HL-60/S4 (cell line): ENCODE measurements around the gene REG4.

Source experiments
- in situ Hi-C: fragments of 300-500 bp; cut with MboI; formaldehyde crosslinking; loops from 2 replicates; pipeline ENCODE4 v1.14.3; 2022; ENCODE audit warnings: low sequenced_read_pairs

The REG4 gene

GRCh38 chr1:119744598-119744942 is 66.7 kb downstream of the REG4 start:
- in situ Hi-C loops = no loop called here
